K562 (cell line): ENCODE measurements around the gene POLR3GL. TPM values are rescaled to one million over a fixed set of nuclear protein-coding genes. Genes with fewer than 3 reads are reported as not detected.

Experiments used
- ADNP ChIP-seq: fragments of 200-800 bp; sonication (Bioruptor generic); IDR thresholded peaks from 2 replicates; pipeline ENCODE4 v1.6.1; 2016; ENCODE audit warnings: missing genetic modification characterization, missing compliant biosample characterization
- BCLAF1 ChIP-seq, 2 experiments: fragments of 450-650 bp in 1 of 2; IDR thresholded peaks; 2 replicates each; pipeline ENCODE4 v1.6.1; 2011 to 2017; ENCODE audit warnings: low read depth in 2 of 2, antibody characterized with exemption in 1 of 2, borderline replicate concordance in 1 of 2, low read length in 1 of 2, mild to moderate bottlenecking in 1 of 2, mixed read lengths in 1 of 2; ENCODE audit not compliant: control insufficient read depth in 1 of 2
- BRD9 ChIP-seq: fragments of 450-650 bp; IDR thresholded peaks from 2 replicates; pipeline ENCODE4 v1.6.1; 2018; ENCODE audit warnings: low read depth; ENCODE audit not compliant: partially characterized antibody
- DPF2 ChIP-seq: fragments of 450-650 bp; IDR thresholded peaks from 2 replicates; pipeline ENCODE4 v1.6.1; 2016
- EHMT2 ChIP-seq: fragments of 450-650 bp; IDR thresholded peaks from 2 replicates; pipeline ENCODE4 v1.6.1; 2018; ENCODE audit warnings: antibody characterized with exemption
- EP400 ChIP-seq: fragments of 450-650 bp; IDR thresholded peaks from 2 replicates; pipeline ENCODE4 v1.6.1; 2017; ENCODE audit warnings: antibody characterized with exemption, mild to moderate bottlenecking, moderate library complexity
- JUN ChIP-seq, 2 experiments: sonication (generic) in 1 of 2; formaldehyde crosslinking in 1 of 2; IDR thresholded peaks; 2 replicates each; pipeline versions ENCODE4 v1.6.1 to v1.8.0; 2012 to 2022; ENCODE audit warnings: borderline replicate concordance in 2 of 2, mild to moderate bottlenecking in 2 of 2, improper control_type of control experiment in 1 of 2, low read depth in 1 of 2, low read length in 1 of 2, missing genetic modification reagents in 1 of 2
- KLF16 ChIP-seq: IDR thresholded peaks from 2 replicates; pipeline ENCODE4 v1.6.1; 2016; ENCODE audit warnings: antibody characterized with exemption
- MBD1 ChIP-seq: fragments of 250-450 bp; sonication (Bioruptor Pico); IDR thresholded peaks from 2 replicates; pipeline ENCODE4 v1.8.0; 2022; ENCODE audit warnings: inconsistent platforms
- MEF2A ChIP-seq: IDR thresholded peaks from 2 replicates; pipeline ENCODE4 v1.6.1; 2011; ENCODE audit warnings: low read depth, mild to moderate bottlenecking, low read length, moderate library complexity; ENCODE audit not compliant: control insufficient read depth
- NCOA1 ChIP-seq: fragments of 450-650 bp; IDR thresholded peaks from 2 replicates; pipeline ENCODE4 v1.6.1; 2016; ENCODE audit warnings: low read depth
- NFE2 ChIP-seq: IDR thresholded peaks from 2 replicates; pipeline ENCODE4 v1.6.1; 2014; ENCODE audit warnings: antibody characterized with exemption, low read depth
- PCBP1 ChIP-seq: fragments of 200-400 bp; formaldehyde crosslinking; IDR thresholded peaks from 2 replicates; pipeline ENCODE4 v1.6.1; 2018; ENCODE audit warnings: mild to moderate bottlenecking, low read depth, low read length; ENCODE audit not compliant: poor library complexity, severe bottlenecking
- POLR3A ChIP-seq: IDR thresholded peaks from 2 replicates; pipeline ENCODE4 v1.6.1; 2011; ENCODE audit warnings: borderline replicate concordance, mild to moderate bottlenecking, moderate library complexity; ENCODE audit not compliant: insufficient read length, insufficient read depth; ENCODE audit errors: extremely low read depth
- RBM17 ChIP-seq: fragments of 200-400 bp; formaldehyde crosslinking; IDR thresholded peaks from 2 replicates; pipeline ENCODE4 v1.6.1; 2017; ENCODE audit warnings: low read depth, mild to moderate bottlenecking, low read length, borderline replicate concordance
- RUNX1 ChIP-seq: sonication (generic); IDR thresholded peaks from 2 replicates; pipeline ENCODE4 v1.6.1; 2016; ENCODE audit warnings: antibody characterized with exemption, low read depth
- SLC30A9 ChIP-seq: fragments of 250-450 bp; sonication (Bioruptor Pico); IDR thresholded peaks from 2 replicates; pipeline ENCODE4 v1.8.0; 2022; ENCODE audit warnings: mild to moderate bottlenecking, moderate library complexity
- ZNF778 ChIP-seq: fragments of 450-650 bp; formaldehyde crosslinking; IDR thresholded peaks from 2 replicates; pipeline ENCODE4 v1.4.0; 2020; ENCODE audit warnings: mild to moderate bottlenecking, moderate library complexity
- polyA plus RNA-seq, 8 experiments: library from polyadenylated mRNA; depleted of rRNA in 4 of 8; stranded (reverse) in 5 of 8; unstranded in 3 of 8; fragments of >200 nt; fragmentation: Nextera tagmentation in 2 of 8; fragmentation: Illumina TruSeq in 1 of 8; extraction: Ambion mirVana in 2 of 8; extraction: Trizol in 1 of 8; gene quantifications; 2 replicates each; pipeline versions ENCODE4 v1.2.1 to v1.2.3, GENCODE V29; 2011 to 2014; ENCODE audit warnings: inconsistent platforms in 1 of 8, missing spikeins in 1 of 8
- total RNA-seq, 7 experiments: library from RNA; depleted of rRNA in 6 of 7; stranded (reverse); fragments of >200 nt in 6 of 7; fragmentation: Illumina TruSeq in 2 of 7; extraction: Trizol in 2 of 7; gene quantifications; 2 replicates each; pipeline versions ENCODE4 v1.2.1 to v1.2.3, GENCODE V29; 2011 to 2021; ENCODE audit warnings: low replicate concordance in 1 of 7
- TF ChIP-seq, protein P1 (sequence below), 2 experiments: fragments of 450-650 bp in 1 of 2; sonication (generic) in 1 of 2; formaldehyde crosslinking; conservative IDR thresholded peaks; 2 replicates each; pipeline versions ENCODE4 v1.4.0 to v1.8.1; 2020 to 2022; ENCODE audit warnings: mild to moderate bottlenecking in 1 of 2, missing genetic modification reagents in 1 of 2

Gene POLR3GL
- total and polyA plus RNA-seq, 9 of the 15 experiments (the other 6 are each of a cell fraction or from before 2014, with no cell fraction given): 14.6 to 48.4 (median 38.2) TPM

DNA sequence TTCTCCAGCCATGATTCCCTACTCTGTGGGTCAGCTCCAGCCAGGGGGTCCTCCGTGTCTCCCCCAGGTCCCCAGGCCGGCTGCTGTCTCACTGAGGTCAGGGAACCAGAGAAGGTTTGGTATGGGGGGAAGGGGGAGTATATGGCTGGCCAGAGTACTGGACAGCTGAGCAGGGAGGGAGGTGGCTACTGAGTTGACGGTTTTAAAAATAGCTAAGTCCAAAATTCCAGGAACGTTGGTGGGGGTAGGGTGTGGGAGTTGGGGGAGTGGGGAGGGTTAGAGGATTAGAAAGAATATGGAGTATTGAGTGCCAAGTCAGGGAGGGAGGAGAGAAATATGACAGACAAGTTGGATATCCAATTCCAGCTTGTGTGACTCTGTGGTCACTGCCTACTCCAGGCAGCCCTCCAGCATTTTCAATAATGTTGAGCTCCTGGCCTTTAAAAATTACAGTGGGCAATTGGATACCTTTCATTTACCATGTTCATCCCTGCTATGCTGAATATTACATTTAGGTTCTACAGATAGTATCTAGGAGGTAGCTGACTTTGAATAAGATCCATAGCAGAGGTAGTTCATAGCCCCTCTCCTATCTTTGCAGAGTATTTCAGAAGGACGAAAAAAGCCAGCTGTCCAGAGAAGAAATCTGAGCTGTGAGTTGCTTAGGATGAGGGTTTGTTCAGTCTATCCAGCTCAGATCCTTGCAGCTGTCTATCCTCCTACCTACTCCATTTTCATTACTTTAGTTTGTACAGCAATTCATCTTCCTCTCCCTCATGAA is 57.3 kb downstream of the POLR3GL start, which contains the start of gene HJV (continued):
- TF ChIP-seq POLR3A (no peak), BRD9 (peak; percentile 11), MBD1 (no peak), PCBP1 (peak; percentile 52), EP400 (peak; percentile 55; the same call in 1 of the 2 replicates), ZNF778 (CRISPR knock-in tag) (no peak), JUN (IDR thresholded peaks at IDR 0.05; ENCODE audit: borderline replicate concordance, low read depth, low read length) (0 out of 2 replicates have a peak, but pooled peaks have one; percentile 18), JUN (CRISPR knock-in tag; IDR thresholded peaks at IDR 0.05; ENCODE audit: borderline replicate concordance) (no peak), RUNX1 (0 out of 2 replicates have a peak, but pooled peaks have one; percentile 55), SLC30A9 (no peak), ADNP (tag) (peak; percentile 59; the same call in 1 of the 2 replicates), BCLAF1 (IDR thresholded peaks at IDR 0.05; ENCODE audit: borderline replicate concordance in 1 of 2, control insufficient read depth in 1 of 2, low read depth in 2 of 2, low read length in 1 of 2) (0 out of 4 replicates have a peak, but pooled peaks of 1 of the 2 experiments have one; percentile 19), NCOA1 (peak; percentile 49; the same call in 1 of the 2 replicates), NFE2 (peak; percentile 37; the same call in 1 of the 2 replicates), MEF2A (peak; percentile 85; the same call in 1 of the 2 replicates), KLF16 (no peak), DPF2 (peak; percentile 33; the same call in 1 of the 2 replicates), EHMT2 (0 out of 2 replicates have a peak, but pooled peaks have one; percentile 38), RBM17 (no peak)
- TF ChIP-seq, protein P1, sequence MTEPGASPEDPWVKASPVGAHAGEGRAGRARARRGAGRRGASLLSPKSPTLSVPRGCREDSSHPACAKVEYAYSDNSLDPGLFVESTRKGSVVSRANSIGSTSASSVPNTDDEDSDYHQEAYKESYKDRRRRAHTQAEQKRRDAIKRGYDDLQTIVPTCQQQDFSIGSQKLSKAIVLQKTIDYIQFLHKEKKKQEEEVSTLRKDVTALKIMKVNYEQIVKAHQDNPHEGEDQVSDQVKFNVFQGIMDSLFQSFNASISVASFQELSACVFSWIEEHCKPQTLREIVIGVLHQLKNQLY (CRISPR knock-in tag; conservative IDR thresholded peaks at IDR 0.05): no peak
